IMR-90 (cell line): Measurements from ENCODE around the gene TINAG.

Experiments
- BHLHE40 ChIP-seq: fragments of 150-350 bp; IDR thresholded peaks from 2 replicates; pipeline ENCODE4 v1.6.1; 2016; ENCODE audit warnings: mild to moderate bottlenecking, low read depth, low read length
- CEBPB ChIP-seq: IDR thresholded peaks from 2 replicates; pipeline ENCODE4 v1.6.1; 2012; ENCODE audit warnings: low read depth, low read length, improper control_type of control experiment
- CHD1 ChIP-seq: IDR thresholded peaks from 2 replicates; pipeline ENCODE4 v1.6.1; 2012; ENCODE audit warnings: low read depth, low read length, improper control_type of control experiment
- CTCF ChIP-seq: conservative IDR thresholded peaks from 2 replicates; pipeline ENCODE4 v1.5.1; 2012; ENCODE audit warnings: mild to moderate bottlenecking, low read depth, low read length, improper control_type of control experiment
- MAFK ChIP-seq: IDR thresholded peaks from 2 replicates; pipeline ENCODE4 v1.6.1; 2012; ENCODE audit warnings: low read depth, low read length, improper control_type of control experiment
- MXI1 ChIP-seq: IDR thresholded peaks from 2 replicates; pipeline ENCODE4 v1.6.1; 2012; ENCODE audit warnings: low read depth, mild to moderate bottlenecking, low read length, moderate library complexity, borderline replicate concordance
- NFE2L2 ChIP-seq: fragments of 150-350 bp; IDR thresholded peaks from 2 replicates; pipeline ENCODE4 v1.6.1; 2016; ENCODE audit warnings: low read depth, mild to moderate bottlenecking, low read length
- POLR2A ChIP-seq: IDR thresholded peaks from 2 replicates; pipeline ENCODE4 v1.6.1; 2012; ENCODE audit warnings: mild to moderate bottlenecking, low read depth, low read length
- RAD21 ChIP-seq: IDR thresholded peaks from 2 replicates; pipeline ENCODE4 v1.6.1; 2012; ENCODE audit warnings: low read length, improper control_type of control experiment
- RFX5 ChIP-seq: IDR thresholded peaks from 2 replicates; pipeline ENCODE4 v1.8.0; 2012; ENCODE audit warnings: low read depth, mild to moderate bottlenecking, low read length, moderate library complexity
- USF2 ChIP-seq: fragments of 150-350 bp; IDR thresholded peaks from 2 replicates; pipeline ENCODE4 v1.6.1; 2017; ENCODE audit warnings: mild to moderate bottlenecking, antibody characterized with exemption, low read length, low read depth

GRCh38 chr6:54267798-54268197 is 40.4 kb upstream of the TINAG start:
- TF ChIP-seq CTCF: peak; percentile 54
- TF ChIP-seq RAD21: peak; percentile 50
- TF ChIP-seq RFX5: no peak
- TF ChIP-seq POLR2A: no peak
- no peak for TF ChIP-seq MAFK
- no peak for TF ChIP-seq CEBPB
- TF ChIP-seq BHLHE40: no peak
- TF ChIP-seq USF2: no peak
- no peak for TF ChIP-seq MXI1
- TF ChIP-seq CHD1: no peak
- TF ChIP-seq NFE2L2: no peak
